ENCODE results near the gene GP1BB.

The GP1BB gene

GRCh38 chr22:19716041-19716828 lies 7.1 kb upstream of the GP1BB start:
- no peak for DNase-seq (ENCODE audit: low read depth)
- TF ChIP-seq, protein P1, sequence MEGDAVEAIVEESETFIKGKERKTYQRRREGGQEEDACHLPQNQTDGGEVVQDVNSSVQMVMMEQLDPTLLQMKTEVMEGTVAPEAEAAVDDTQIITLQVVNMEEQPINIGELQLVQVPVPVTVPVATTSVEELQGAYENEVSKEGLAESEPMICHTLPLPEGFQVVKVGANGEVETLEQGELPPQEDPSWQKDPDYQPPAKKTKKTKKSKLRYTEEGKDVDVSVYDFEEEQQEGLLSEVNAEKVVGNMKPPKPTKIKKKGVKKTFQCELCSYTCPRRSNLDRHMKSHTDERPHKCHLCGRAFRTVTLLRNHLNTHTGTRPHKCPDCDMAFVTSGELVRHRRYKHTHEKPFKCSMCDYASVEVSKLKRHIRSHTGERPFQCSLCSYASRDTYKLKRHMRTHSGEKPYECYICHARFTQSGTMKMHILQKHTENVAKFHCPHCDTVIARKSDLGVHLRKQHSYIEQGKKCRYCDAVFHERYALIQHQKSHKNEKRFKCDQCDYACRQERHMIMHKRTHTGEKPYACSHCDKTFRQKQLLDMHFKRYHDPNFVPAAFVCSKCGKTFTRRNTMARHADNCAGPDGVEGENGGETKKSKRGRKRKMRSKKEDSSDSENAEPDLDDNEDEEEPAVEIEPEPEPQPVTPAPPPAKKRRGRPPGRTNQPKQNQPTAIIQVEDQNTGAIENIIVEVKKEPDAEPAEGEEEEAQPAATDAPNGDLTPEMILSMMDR (IDR thresholded peaks at IDR 0.05; ENCODE audit: control insufficient read depth, extremely low read depth, insufficient read depth) = no peak
- no peak overlapping the region for H3K4me3 ChIP-seq (ENCODE audit: low read depth, low read length)

- TF ChIP-seq, protein P1 (IDR thresholded peaks at IDR 0.05; ENCODE audit: control insufficient read depth, extremely low read depth, insufficient read depth) = no peak
- no peak for DNase-seq (ENCODE audit: low read depth)
- H3K4me3 ChIP-seq (ENCODE audit: low read depth, low read length) = no peak overlapping the region
Observed at GRCh38 chr22:19716829-19717105, 6.6 kb upstream of the GP1BB start.

DNA sequence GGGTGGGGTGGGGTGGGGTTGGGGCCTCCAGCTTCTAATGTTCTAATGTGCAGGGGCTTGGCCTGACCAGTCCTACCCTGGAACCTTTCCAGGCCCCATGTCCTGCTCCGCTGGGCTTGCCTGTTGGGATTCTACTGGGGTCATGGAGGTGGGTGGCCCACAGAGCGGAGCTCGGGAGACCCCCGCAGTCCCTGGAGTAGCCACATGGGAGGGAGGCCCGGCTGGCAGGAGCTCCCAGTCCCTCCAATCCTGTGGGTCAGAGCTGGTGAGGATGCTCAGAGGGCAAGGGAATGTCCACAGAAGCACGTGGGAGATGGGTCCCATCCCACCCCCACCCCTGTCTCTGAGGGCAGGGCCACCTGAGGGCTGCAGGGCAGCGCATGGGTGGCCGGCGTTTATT lies 6.2 kb upstream of the GP1BB start:
- H3K4me3 ChIP-seq (ENCODE audit: low read depth, low read length) = no peak overlapping the region
- no peak for DNase-seq (ENCODE audit: low read depth)
- TF ChIP-seq, protein P1 (IDR thresholded peaks at IDR 0.05; ENCODE audit: control insufficient read depth, extremely low read depth, insufficient read depth) = no peak

DNA sequence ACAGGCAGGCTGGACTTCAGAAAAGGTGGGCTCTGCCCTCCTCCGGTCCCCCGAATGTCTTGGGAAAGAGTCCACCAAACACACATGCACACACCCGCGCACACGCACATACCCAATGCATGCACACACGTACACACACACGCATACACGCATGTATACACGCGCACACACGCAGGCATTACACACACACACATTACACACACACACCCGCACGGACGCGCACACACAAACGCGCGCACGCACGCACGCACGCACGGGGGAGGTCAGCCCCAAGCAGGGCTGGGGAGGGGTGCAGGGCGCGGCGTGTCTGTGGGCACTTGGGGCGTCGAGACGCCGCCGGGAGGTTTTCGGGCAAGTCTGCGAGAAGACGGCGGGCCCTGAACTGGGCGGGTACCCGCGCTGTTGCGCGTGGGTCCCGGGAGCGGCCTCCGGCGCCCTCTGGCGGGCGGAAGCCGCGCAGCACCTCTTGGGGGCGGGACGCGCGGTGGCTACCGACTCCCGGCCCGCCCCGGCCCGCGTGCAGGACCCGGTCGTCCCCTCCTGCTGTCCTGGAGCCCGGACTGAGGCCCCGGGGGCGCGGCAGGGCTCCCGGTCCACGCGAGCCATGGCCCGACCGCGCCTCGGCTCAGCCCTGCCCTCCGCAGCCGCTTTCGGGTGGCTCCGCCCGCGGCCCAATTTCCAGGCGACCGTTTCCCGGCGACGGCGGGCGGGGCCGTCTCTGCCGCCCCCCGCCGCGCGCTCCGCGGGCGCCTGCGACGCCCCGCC lies 5.5 kb upstream of the GP1BB start:
- DNase-seq (ENCODE audit: low read depth) = no peak
- peak overlapping the region; percentile 51 for H3K4me3 ChIP-seq (ENCODE audit: low read depth, low read length)
- TF ChIP-seq, protein P1 (IDR thresholded peaks at IDR 0.05; ENCODE audit: control insufficient read depth, extremely low read depth, insufficient read depth) = peak; percentile 79

DNA sequence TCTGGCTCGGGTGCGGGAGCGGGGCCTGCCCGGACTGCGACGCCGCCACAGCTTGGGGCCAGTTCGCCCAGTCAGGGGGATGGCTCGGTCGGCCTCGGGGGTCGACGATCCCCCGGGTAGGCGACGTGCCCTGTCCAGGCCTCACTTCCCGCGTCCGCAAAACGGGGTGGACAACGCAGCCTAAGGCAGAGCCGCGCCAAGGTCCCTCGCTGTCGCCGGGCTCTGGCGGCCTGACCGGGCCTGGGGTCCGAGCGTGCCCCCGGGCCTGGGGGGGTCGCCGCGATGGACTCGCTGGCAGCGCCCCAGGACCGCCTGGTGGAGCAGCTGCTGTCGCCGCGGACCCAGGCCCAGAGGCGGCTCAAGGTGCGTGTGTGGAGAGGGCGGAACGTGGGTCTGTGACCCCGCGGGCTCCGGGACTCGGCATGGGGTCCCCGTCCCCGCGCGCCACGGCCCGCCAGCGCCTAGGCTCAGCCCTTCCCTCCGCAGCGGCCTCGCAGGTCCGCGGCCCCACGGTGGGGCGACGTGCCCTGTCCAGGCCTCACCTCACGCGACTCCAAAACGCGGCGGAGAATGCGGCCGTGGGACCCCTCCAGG lies 4.8 kb upstream of the GP1BB start:
- TF ChIP-seq, protein P1 (IDR thresholded peaks at IDR 0.05; ENCODE audit: control insufficient read depth, extremely low read depth, insufficient read depth) = no peak
- H3K4me3 ChIP-seq (ENCODE audit: low read depth, low read length) = peak overlapping the region; percentile 51
- DNase-seq (ENCODE audit: low read depth) = no peak

GRCh38 chr22:19719050-19719482 lies 4.3 kb upstream of the GP1BB start:
- H3K4me3 ChIP-seq (ENCODE audit: low read depth, low read length) = no peak overlapping the region
- no peak for DNase-seq (ENCODE audit: low read depth)
- TF ChIP-seq, protein P1 (IDR thresholded peaks at IDR 0.05; ENCODE audit: control insufficient read depth, extremely low read depth, insufficient read depth) = no peak
